GM23338 (cell line): ENCODE results near the gene IQCF2. TPM values are rescaled to one million over a fixed set of nuclear protein-coding genes. Genes with fewer than 3 reads are reported as not detected.

ENCODE experiments used
- JUNB ChIP-seq: IDR thresholded peaks from one replicate; pipeline ENCODE4 v1.6.1; 2016; ENCODE audit warnings: antibody characterized with exemption; ENCODE audit not compliant: unreplicated experiment
- NANOG ChIP-seq: IDR thresholded peaks from 2 replicates; pipeline ENCODE4 v1.6.1; 2016; ENCODE audit warnings: antibody characterized with exemption, borderline replicate concordance
- STAT1 ChIP-seq: IDR thresholded peaks from one replicate; pipeline ENCODE4 v1.6.1; 2016; ENCODE audit warnings: antibody characterized with exemption; ENCODE audit not compliant: unreplicated experiment
- ZNF331 ChIP-seq: fragments of 250-450 bp; sonication (Bioruptor Pico); IDR thresholded peaks from 2 replicates; pipeline ENCODE4 v1.5.0; 2020; ENCODE audit warnings: low read depth, mild to moderate bottlenecking, moderate library complexity
- polyA plus RNA-seq: library from polyadenylated mRNA; unstranded; fragments of >200 nt; fragmentation: Nextera tagmentation; extraction: Ambion mirVana; gene quantifications from 2 replicates; pipeline ENCODE4 v1.2.1, GENCODE V29; 2016
- total RNA-seq: library from RNA; depleted of rRNA; stranded (reverse); fragments of >200 nt; shearing (Covaris generic); gene quantifications from 2 replicates; pipeline ENCODE4 v1.2.3, GENCODE V29; 2014
- TF ChIP-seq, protein P1 (sequence below): fragments of 250-450 bp; sonication (Bioruptor Pico); IDR thresholded peaks from 2 replicates; pipeline ENCODE4 v1.5.0; 2020; ENCODE audit warnings: mild to moderate bottlenecking, moderate library complexity
- TF ChIP-seq, protein P2 (sequence below): IDR thresholded peaks from 2 replicates; pipeline ENCODE4 v1.6.1; 2016; ENCODE audit warnings: antibody characterized with exemption
- TF ChIP-seq, protein P3 (sequence below): IDR thresholded peaks from one replicate; pipeline ENCODE4 v1.6.1; 2018; ENCODE audit warnings: antibody characterized with exemption; ENCODE audit not compliant: unreplicated experiment

IQCF2 gene
- total and polyA plus RNA-seq, 2 experiments from 2014 or later = not detected

DNA sequence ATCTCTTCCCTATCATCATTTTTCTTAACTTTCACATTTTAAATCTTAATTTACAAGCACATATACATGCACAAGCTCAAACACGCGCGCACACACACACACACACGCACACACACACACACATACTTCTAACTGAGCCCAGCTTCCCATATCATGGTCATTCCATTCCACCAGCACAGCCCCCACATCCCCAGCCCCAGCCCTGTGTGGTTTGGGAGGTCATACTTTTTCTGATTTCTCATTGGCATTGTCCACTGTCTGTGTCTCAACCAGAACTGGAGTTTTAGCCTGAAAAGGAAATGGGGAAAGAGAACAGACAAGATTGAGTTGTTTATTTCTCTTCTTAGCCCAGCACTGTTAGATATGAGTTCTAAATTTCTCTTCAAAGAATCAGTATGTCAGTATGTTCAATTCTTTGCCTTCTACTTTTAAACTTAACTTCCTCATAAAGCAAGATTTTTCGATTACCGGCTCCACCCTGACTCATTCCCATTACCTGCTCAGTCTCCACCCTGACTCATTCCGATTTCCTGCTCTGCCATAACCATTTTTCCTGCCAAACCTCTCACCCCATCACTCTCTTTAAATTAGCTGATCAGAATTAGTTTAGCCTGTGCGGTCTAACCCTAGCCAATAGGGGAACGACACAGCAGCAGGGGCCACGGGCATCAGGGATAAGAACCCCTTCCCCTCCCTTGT, 35.3 kb downstream of the IQCF2 start (continued):
- TF ChIP-seq, protein P1, sequence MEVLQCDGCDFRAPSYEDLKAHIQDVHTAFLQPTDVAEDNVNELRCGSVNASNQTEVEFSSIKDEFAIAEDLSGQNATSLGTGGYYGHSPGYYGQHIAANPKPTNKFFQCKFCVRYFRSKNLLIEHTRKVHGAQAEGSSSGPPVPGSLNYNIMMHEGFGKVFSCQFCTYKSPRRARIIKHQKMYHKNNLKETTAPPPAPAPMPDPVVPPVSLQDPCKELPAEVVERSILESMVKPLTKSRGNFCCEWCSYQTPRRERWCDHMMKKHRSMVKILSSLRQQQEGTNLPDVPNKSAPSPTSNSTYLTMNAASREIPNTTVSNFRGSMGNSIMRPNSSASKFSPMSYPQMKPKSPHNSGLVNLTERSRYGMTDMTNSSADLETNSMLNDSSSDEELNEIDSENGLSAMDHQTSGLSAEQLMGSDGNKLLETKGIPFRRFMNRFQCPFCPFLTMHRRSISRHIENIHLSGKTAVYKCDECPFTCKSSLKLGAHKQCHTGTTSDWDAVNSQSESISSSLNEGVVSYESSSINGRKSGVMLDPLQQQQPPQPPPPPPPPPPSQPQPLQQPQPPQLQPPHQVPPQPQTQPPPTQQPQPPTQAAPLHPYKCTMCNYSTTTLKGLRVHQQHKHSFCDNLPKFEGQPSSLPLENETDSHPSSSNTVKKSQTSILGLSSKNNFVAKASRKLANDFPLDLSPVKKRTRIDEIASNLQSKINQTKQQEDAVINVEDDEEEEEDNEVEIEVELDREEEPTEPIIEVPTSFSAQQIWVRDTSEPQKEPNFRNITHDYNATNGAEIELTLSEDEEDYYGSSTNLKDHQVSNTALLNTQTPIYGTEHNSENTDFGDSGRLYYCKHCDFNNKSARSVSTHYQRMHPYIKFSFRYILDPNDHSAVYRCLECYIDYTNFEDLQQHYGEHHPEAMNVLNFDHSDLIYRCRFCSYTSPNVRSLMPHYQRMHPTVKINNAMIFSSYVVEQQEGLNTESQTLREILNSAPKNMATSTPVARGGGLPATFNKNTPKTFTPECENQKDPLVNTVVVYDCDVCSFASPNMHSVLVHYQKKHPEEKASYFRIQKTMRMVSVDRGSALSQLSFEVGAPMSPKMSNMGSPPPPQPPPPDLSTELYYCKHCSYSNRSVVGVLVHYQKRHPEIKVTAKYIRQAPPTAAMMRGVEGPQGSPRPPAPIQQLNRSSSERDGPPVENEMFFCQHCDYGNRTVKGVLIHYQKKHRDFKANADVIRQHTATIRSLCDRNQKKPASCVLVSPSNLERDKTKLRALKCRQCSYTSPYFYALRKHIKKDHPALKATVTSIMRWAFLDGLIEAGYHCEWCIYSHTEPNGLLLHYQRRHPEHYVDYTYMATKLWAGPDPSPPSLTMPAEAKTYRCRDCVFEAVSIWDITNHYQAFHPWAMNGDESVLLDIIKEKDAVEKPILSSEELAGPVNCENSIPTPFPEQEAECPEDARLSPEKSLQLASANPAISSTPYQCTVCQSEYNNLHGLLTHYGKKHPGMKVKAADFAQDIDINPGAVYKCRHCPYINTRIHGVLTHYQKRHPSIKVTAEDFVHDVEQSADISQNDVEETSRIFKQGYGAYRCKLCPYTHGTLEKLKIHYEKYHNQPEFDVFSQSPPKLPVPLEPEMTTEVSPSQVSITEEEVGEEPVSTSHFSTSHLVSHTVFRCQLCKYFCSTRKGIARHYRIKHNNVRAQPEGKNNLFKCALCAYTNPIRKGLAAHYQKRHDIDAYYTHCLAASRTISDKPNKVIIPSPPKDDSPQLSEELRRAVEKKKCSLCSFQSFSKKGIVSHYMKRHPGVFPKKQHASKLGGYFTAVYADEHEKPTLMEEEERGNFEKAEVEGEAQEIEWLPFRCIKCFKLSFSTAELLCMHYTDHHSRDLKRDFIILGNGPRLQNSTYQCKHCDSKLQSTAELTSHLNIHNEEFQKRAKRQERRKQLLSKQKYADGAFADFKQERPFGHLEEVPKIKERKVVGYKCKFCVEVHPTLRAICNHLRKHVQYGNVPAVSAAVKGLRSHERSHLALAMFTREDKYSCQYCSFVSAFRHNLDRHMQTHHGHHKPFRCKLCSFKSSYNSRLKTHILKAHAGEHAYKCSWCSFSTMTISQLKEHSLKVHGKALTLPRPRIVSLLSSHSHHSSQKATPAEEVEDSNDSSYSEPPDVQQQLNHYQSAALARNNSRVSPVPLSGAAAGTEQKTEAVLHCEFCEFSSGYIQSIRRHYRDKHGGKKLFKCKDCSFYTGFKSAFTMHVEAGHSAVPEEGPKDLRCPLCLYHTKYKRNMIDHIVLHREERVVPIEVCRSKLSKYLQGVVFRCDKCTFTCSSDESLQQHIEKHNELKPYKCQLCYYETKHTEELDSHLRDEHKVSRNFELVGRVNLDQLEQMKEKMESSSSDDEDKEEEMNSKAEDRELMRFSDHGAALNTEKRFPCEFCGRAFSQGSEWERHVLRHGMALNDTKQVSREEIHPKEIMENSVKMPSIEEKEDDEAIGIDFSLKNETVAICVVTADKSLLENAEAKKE (CRISPR knock-in tag) = no peak
- TF ChIP-seq ZNF331 (CRISPR knock-in tag) = no peak
- TF ChIP-seq NANOG = no peak
- TF ChIP-seq, protein P2, sequence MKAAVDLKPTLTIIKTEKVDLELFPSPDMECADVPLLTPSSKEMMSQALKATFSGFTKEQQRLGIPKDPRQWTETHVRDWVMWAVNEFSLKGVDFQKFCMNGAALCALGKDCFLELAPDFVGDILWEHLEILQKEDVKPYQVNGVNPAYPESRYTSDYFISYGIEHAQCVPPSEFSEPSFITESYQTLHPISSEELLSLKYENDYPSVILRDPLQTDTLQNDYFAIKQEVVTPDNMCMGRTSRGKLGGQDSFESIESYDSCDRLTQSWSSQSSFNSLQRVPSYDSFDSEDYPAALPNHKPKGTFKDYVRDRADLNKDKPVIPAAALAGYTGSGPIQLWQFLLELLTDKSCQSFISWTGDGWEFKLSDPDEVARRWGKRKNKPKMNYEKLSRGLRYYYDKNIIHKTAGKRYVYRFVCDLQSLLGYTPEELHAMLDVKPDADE = no peak
- TF ChIP-seq, protein P3, sequence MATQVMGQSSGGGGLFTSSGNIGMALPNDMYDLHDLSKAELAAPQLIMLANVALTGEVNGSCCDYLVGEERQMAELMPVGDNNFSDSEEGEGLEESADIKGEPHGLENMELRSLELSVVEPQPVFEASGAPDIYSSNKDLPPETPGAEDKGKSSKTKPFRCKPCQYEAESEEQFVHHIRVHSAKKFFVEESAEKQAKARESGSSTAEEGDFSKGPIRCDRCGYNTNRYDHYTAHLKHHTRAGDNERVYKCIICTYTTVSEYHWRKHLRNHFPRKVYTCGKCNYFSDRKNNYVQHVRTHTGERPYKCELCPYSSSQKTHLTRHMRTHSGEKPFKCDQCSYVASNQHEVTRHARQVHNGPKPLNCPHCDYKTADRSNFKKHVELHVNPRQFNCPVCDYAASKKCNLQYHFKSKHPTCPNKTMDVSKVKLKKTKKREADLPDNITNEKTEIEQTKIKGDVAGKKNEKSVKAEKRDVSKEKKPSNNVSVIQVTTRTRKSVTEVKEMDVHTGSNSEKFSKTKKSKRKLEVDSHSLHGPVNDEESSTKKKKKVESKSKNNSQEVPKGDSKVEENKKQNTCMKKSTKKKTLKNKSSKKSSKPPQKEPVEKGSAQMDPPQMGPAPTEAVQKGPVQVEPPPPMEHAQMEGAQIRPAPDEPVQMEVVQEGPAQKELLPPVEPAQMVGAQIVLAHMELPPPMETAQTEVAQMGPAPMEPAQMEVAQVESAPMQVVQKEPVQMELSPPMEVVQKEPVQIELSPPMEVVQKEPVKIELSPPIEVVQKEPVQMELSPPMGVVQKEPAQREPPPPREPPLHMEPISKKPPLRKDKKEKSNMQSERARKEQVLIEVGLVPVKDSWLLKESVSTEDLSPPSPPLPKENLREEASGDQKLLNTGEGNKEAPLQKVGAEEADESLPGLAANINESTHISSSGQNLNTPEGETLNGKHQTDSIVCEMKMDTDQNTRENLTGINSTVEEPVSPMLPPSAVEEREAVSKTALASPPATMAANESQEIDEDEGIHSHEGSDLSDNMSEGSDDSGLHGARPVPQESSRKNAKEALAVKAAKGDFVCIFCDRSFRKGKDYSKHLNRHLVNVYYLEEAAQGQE = no peak
- TF ChIP-seq JUNB = no peak
- no peak for TF ChIP-seq STAT1
